GM12878 (cell line): ENCODE results near the gene NFU1. TPM values are rescaled to one million over a fixed set of nuclear protein-coding genes. Genes with fewer than 3 reads are reported as not detected.

Source experiments
- ATAC-seq: fragments of 200-7000 bp; cut with Tn5 transposase; 3 replicates; pipeline ENCODE4 v1.9.1; 2020; ENCODE audit warnings: mild to moderate bottlenecking, moderate library complexity
- BruUV-seq: library from RNA; stranded (reverse); fragments of 400-500 nt; replicated peaks from 2 replicates; lab custom pipeline; 2021; lab: Mats Ljungman, UMichigan
- CTCF ChIA-PET: fragments of 300-600 bp; sonication (Branson Sonifier 250); formaldehyde crosslinking; extraction: SDS; loops from one replicate; lab custom pipeline; 2021; ENCODE audit warnings: inconsistent platforms; lab: Yijun Ruan, JAX
- POLR2A ChIA-PET: fragments of 350-600 bp; formaldehyde crosslinking; extraction: SDS; loops from one replicate; lab custom pipeline; 2021; ENCODE audit warnings: inconsistent platforms; lab: Charles Lee
- RAD21 ChIA-PET: fragments of 300-600 bp; sonication (Branson Sonifier 250); formaldehyde crosslinking; loops from one replicate; lab custom pipeline; 2023; ENCODE audit warnings: antibody characterized with exemption; ENCODE audit not compliant: unreplicated experiment; lab: Charles Lee
- SMC1A ChIA-PET: fragments of 300-600 bp; sonication (Branson Sonifier 250); formaldehyde crosslinking; loops from one replicate; lab custom pipeline; 2023; ENCODE audit not compliant: unreplicated experiment, uncharacterized antibody; lab: Charles Lee
- DNase-seq: peaks from one replicate; pipeline ENCODE4 v3.0.0-alpha.2; 2011; ENCODE audit warnings: low read depth, low spot score
- FAIRE-seq: peaks from 3 replicates; lab custom pipeline; 2011; peaks lifted over from hg19 to GRCh38; lab: Jason Lieb, UNC
- H2AFZ ChIP-seq: 2 replicates; pipeline ENCODE4 v1.6.0; 2011; ENCODE audit warnings: low read depth, low read length, control low read depth; ENCODE audit not compliant: control insufficient read depth
- H3K27ac ChIP-seq: 2 replicates; pipeline ENCODE4 v1.5.1; 2011; ENCODE audit warnings: control low read depth; ENCODE audit not compliant: control insufficient read depth, insufficient read depth
- H3K27me3 ChIP-seq, 2 experiments: replicated peaks in 1 of 2; 2 replicates each; pipeline versions ENCODE4 v1.6.0 to v1.6.1; 2011; ENCODE audit warnings: low read length in 1 of 2; ENCODE audit not compliant: control insufficient read depth in 2 of 2, insufficient read depth in 2 of 2
- H3K36me3 ChIP-seq, 2 experiments: 2 replicates each; pipeline ENCODE4 v1.5.1; 2011; ENCODE audit warnings: low read length in 1 of 2; ENCODE audit not compliant: control insufficient read depth in 2 of 2, insufficient read depth in 2 of 2
- H3K4me1 ChIP-seq: 2 replicates; pipeline ENCODE4 v1.6.1; 2011; ENCODE audit warnings: mild to moderate bottlenecking, low read length, moderate library complexity, mixed read lengths; ENCODE audit not compliant: control insufficient read depth, insufficient read depth
- H3K4me2 ChIP-seq: 2 replicates; pipeline ENCODE4 v1.6.0; 2011; ENCODE audit warnings: control low read depth; ENCODE audit not compliant: control insufficient read depth, insufficient read depth
- H3K4me3 ChIP-seq: fragments of 200-600 bp; sonication (generic); 2 replicates; pipeline ENCODE4 v1.5.1; 2016
- H3K79me2 ChIP-seq: 2 replicates; pipeline ENCODE4 v1.6.0; 2011; ENCODE audit warnings: low read length; ENCODE audit not compliant: control insufficient read depth, insufficient read depth
- H3K9ac ChIP-seq: 2 replicates; pipeline ENCODE4 v1.8.0; 2011; ENCODE audit warnings: low read length, control low read depth, mixed read lengths; ENCODE audit not compliant: control insufficient read depth, insufficient read depth
- H3K9me3 ChIP-seq: replicated peaks from 3 replicates; pipeline ENCODE4 v1.5.1; 2011; ENCODE audit warnings: mild to moderate bottlenecking, low read length; ENCODE audit not compliant: control insufficient read depth, insufficient read depth
- H4K20me1 ChIP-seq: 2 replicates; pipeline ENCODE4 v1.6.0; 2011; ENCODE audit not compliant: control insufficient read depth, insufficient read depth
- BCL3 ChIP-seq: IDR thresholded peaks from 2 replicates; pipeline ENCODE4 v1.6.1; 2011; ENCODE audit warnings: borderline replicate concordance, low read depth, mild to moderate bottlenecking, moderate library complexity, low read length; ENCODE audit not compliant: insufficient read depth, poor library complexity, severe bottlenecking
- BRCA1 ChIP-seq: IDR thresholded peaks from 2 replicates; pipeline ENCODE4 v1.6.1; 2011; ENCODE audit warnings: low read depth, low read length, improper control_type of control experiment
- CBFB ChIP-seq: IDR thresholded peaks from 2 replicates; pipeline ENCODE4 v1.6.1; 2016; ENCODE audit warnings: antibody characterized with exemption, low read depth
- CREB1 ChIP-seq: IDR thresholded peaks from 2 replicates; pipeline ENCODE4 v1.6.1; 2012; ENCODE audit warnings: low read depth, mild to moderate bottlenecking, inconsistent platforms
- HDAC2 ChIP-seq: fragments of 200-600 bp; sonication (generic); IDR thresholded peaks from 2 replicates; pipeline ENCODE4 v1.6.1; 2017
- IKZF1 ChIP-seq: fragments of 450-650 bp; conservative IDR thresholded peaks from 2 replicates; pipeline ENCODE4 v1.6.1; 2017; ENCODE audit warnings: antibody characterized with exemption, mild to moderate bottlenecking
- IRF3 ChIP-seq: fragments of 450-650 bp; IDR thresholded peaks from 2 replicates; pipeline ENCODE4 v1.6.1; 2014; ENCODE audit warnings: mild to moderate bottlenecking
- JUND ChIP-seq: IDR thresholded peaks from 2 replicates; pipeline ENCODE4 v1.6.1; 2012; ENCODE audit warnings: low read depth, mild to moderate bottlenecking, low read length, improper control_type of control experiment, moderate library complexity
- MTA3 ChIP-seq: IDR thresholded peaks from 2 replicates; pipeline ENCODE4 v1.6.1; 2012; ENCODE audit warnings: low read length, inconsistent platforms, borderline replicate concordance
- MYC ChIP-seq: IDR thresholded peaks from 2 replicates; pipeline ENCODE4 v1.6.1; 2011; ENCODE audit warnings: mild to moderate bottlenecking, low read length, moderate library complexity, inconsistent platforms; ENCODE audit not compliant: insufficient read depth, insufficient replicate concordance, insufficient read length, severe bottlenecking
- RAD21 ChIP-seq: IDR thresholded peaks from 2 replicates; pipeline ENCODE4 v1.6.1; 2011; ENCODE audit warnings: mild to moderate bottlenecking, low read depth, low read length, moderate library complexity; ENCODE audit not compliant: insufficient read depth
- ZNF274 ChIP-seq: IDR thresholded peaks from one replicate; pipeline ENCODE4 v1.8.0; 2011; ENCODE audit not compliant: insufficient read length, insufficient read depth
- WGBS: methylation state at CpG from one replicate; pipeline ENCODE4 v1.1.6; 2016; ENCODE audit warnings: low lambda C conversion rate; ENCODE audit not compliant: insufficient replicate concordance, insufficient coverage; ENCODE audit errors: missing lambda C conversion rate; 5-methylcytosine and 5-hydroxymethylcytosine counted together
- in situ Hi-C: fragments of 300-500 bp; cut with MboI; formaldehyde crosslinking; loops from 9 replicates; pipeline ENCODE4 v1.14.3; 2018; ENCODE audit warnings: mixed read lengths
- intact Hi-C: fragments of 100-400 bp; cut with micrococcal nuclease; formaldehyde crosslinking; loops from one replicate; pipeline ENCODE4 v1.14.2; 2022; ENCODE audit not compliant: unreplicated experiment
- polyA plus RNA-seq, 11 experiments: library from polyadenylated mRNA; depleted of rRNA in 4 of 11; unstranded in 6 of 11; stranded (reverse) in 5 of 11; fragments of >200 nt; fragmentation: Nextera tagmentation in 4 of 11; fragmentation: Illumina TruSeq in 1 of 11; extraction: Ambion mirVana in 4 of 11; extraction: Trizol in 1 of 11; gene quantifications; 1 replicate in 1 of 11; 2 replicates in 10 of 11; pipeline versions ENCODE4 v1.2.1 to v1.2.3, GENCODE V29; 2011 to 2016; ENCODE audit warnings: inconsistent platforms in 2 of 11, missing spikeins in 2 of 11, low read depth in 1 of 11
- total RNA-seq, 4 experiments: library from RNA; depleted of rRNA in 3 of 4; stranded (reverse); fragments of >200 nt in 3 of 4; fragmentation: Illumina TruSeq in 1 of 4; extraction: Trizol in 1 of 4; gene quantifications; 2 replicates each; pipeline versions ENCODE4 v1.2.1 to v1.2.3, GENCODE V29; 2013 to 2021
- TF ChIP-seq, protein P1 (sequence below): fragments of 450-650 bp; IDR thresholded peaks from 2 replicates; pipeline ENCODE4 v1.6.1; 2017; ENCODE audit warnings: borderline replicate concordance
- TF ChIP-seq, protein P2 (sequence below), 3 experiments: IDR thresholded peaks in 2 of 3; conservative IDR thresholded peaks in 1 of 3; 2 replicates each; pipeline ENCODE4 v1.5.1; 2011; ENCODE audit warnings: low read depth in 3 of 3, low read length in 3 of 3, mild to moderate bottlenecking in 3 of 3, control low read depth in 2 of 3, moderate library complexity in 2 of 3, inconsistent platforms in 1 of 3, mixed read lengths in 1 of 3; ENCODE audit not compliant: control insufficient read depth in 2 of 3, insufficient read depth in 1 of 3; ENCODE audit errors: extremely low read depth in 1 of 3

Gene NFU1
- total and polyA plus RNA-seq, 10 of the 15 experiments (the other 5 are each of a cell fraction or from before 2014, with no cell fraction given) = 27.3 to 86.0 (median 41.5) TPM

GRCh38 chr2:69465513-69466456 lies 28.6 kb upstream of the NFU1 start:
- in situ Hi-C loops (no loop called here), intact Hi-C loops (no loop called here)
- Histone ChIP-seq H2AFZ (no peak overlapping the region), H3K9me3 (no peaks in the 10 kb centered on the region), H3K4me1 (no peaks in the 10 kb centered on the region), H4K20me1 (no peaks in the 10 kb centered on the region), H3K36me3 (no peaks in the 10 kb centered on the region; a peak in 1 of 4 replicates), H3K9ac (no peak overlapping the region), H3K27me3 (no peaks in the 10 kb centered on the region), H3K4me3 (no peak overlapping the region), H3K27ac (no peak overlapping the region), H3K79me2 (no peaks in the 10 kb centered on the region), H3K4me2 (no peak overlapping the region)
- no TSS peak for BruUV-seq
- ChIA-PET SMC1A (interaction anchor here (0.7 to 1.6 kb wide), 4 partner anchors 10 to 231 kb away, joined by 3 to 7 read pairs (median 4); no protein-coding TSS in a partner anchor), CTCF (interaction anchor here (0.5 to 0.7 kb wide), 2 partner anchors 90 to 129 kb away, joined by 3 read pairs; no protein-coding TSS in a partner anchor), RAD21 (interaction anchor here (0.6 kb wide), 1 partner anchor 38 kb away, joined by 3 read pairs; no protein-coding TSS in a partner anchor), POLR2A (interaction anchor here (0.9 kb wide), 1 partner anchor 14 kb away, joined by 3 read pairs; no protein-coding TSS in a partner anchor)
- TF ChIP-seq HDAC2 = no peak
- no peak for TF ChIP-seq MTA3
- TF ChIP-seq BRCA1 = no peak
- no peak for TF ChIP-seq JUND
- TF ChIP-seq BCL3 = no peak
- TF ChIP-seq ZNF274 = no peak
- TF ChIP-seq RAD21 = no peak
- TF ChIP-seq MYC = no peak
- TF ChIP-seq CREB1 = no peak
- TF ChIP-seq IRF3 = no peak
- no peak for TF ChIP-seq CBFB
- TF ChIP-seq, protein P1, sequence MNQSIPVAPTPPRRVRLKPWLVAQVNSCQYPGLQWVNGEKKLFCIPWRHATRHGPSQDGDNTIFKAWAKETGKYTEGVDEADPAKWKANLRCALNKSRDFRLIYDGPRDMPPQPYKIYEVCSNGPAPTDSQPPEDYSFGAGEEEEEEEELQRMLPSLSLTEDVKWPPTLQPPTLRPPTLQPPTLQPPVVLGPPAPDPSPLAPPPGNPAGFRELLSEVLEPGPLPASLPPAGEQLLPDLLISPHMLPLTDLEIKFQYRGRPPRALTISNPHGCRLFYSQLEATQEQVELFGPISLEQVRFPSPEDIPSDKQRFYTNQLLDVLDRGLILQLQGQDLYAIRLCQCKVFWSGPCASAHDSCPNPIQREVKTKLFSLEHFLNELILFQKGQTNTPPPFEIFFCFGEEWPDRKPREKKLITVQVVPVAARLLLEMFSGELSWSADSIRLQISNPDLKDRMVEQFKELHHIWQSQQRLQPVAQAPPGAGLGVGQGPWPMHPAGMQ = no peak
- TF ChIP-seq, protein P2, sequence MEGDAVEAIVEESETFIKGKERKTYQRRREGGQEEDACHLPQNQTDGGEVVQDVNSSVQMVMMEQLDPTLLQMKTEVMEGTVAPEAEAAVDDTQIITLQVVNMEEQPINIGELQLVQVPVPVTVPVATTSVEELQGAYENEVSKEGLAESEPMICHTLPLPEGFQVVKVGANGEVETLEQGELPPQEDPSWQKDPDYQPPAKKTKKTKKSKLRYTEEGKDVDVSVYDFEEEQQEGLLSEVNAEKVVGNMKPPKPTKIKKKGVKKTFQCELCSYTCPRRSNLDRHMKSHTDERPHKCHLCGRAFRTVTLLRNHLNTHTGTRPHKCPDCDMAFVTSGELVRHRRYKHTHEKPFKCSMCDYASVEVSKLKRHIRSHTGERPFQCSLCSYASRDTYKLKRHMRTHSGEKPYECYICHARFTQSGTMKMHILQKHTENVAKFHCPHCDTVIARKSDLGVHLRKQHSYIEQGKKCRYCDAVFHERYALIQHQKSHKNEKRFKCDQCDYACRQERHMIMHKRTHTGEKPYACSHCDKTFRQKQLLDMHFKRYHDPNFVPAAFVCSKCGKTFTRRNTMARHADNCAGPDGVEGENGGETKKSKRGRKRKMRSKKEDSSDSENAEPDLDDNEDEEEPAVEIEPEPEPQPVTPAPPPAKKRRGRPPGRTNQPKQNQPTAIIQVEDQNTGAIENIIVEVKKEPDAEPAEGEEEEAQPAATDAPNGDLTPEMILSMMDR (IDR thresholded peaks at IDR 0.05 in 2 of 3, conservative IDR thresholded peaks at IDR 0.05 in 1 of 3; ENCODE audit: control insufficient read depth in 2 of 3, extremely low read depth in 1 of 3, insufficient read depth in 1 of 3, low read depth in 3 of 3, low read length in 3 of 3) = no peak
- TF ChIP-seq IKZF1 = no peak
- ATAC-seq (no peak), DNase-seq (no peak), FAIRE-seq (no peak)
- 85% methylated on average over 13 of the region's 14 CpGs for WGBS
